Calu3 (cell line): Measurements from ENCODE around the gene DAD1. TPM values are rescaled to one million over a fixed set of nuclear protein-coding genes. Genes with fewer than 3 reads are reported as not detected.
"Not testable (repeated sequence)": the region's sequence is repeated elsewhere in the genome, so short reads cannot be mapped to it uniquely, and the experiment has no call there.

Experiments
- BruUV-seq: library from RNA; stranded (reverse); fragments of 400-500 nt; replicated peaks from 2 replicates; lab custom pipeline; 2021; lab: Mats Ljungman, UMichigan
- CTCF ChIA-PET: fragments of 300-600 bp; sonication (Branson Sonifier 250); formaldehyde crosslinking; loops from one replicate; lab custom pipeline; 2022; ENCODE audit warnings: antibody characterized with exemption; lab: Charles Lee
- DNase-seq: peaks from one replicate; pipeline ENCODE4 v3.0.0; 2022
- H3K27ac Mint-ChIP-seq: one replicate; pipeline ENCODE4 v1.8.0; 2022; ENCODE audit warnings: mixed read lengths; ENCODE audit not compliant: unreplicated experiment
- H3K27me3 Mint-ChIP-seq: one replicate; pipeline ENCODE4 v1.8.0; 2022; ENCODE audit warnings: mixed read lengths; ENCODE audit not compliant: unreplicated experiment
- H3K36me3 Mint-ChIP-seq: one replicate; pipeline ENCODE4 v1.8.0; 2022; ENCODE audit warnings: mild to moderate bottlenecking, moderate library complexity, mixed read lengths; ENCODE audit not compliant: insufficient read depth, unreplicated experiment
- H3K4me1 Mint-ChIP-seq: one replicate; pipeline ENCODE4 v1.8.0; 2022; ENCODE audit warnings: mild to moderate bottlenecking, low read depth, mixed read lengths; ENCODE audit not compliant: unreplicated experiment
- H3K4me3 Mint-ChIP-seq: one replicate; pipeline ENCODE4 v1.8.0; 2022; ENCODE audit warnings: mild to moderate bottlenecking, low read depth, moderate library complexity, mixed read lengths; ENCODE audit not compliant: unreplicated experiment
- H3K9me3 Mint-ChIP-seq: one replicate; pipeline ENCODE4 v1.8.0; 2022; ENCODE audit warnings: low read depth, mixed read lengths; ENCODE audit not compliant: unreplicated experiment
- intact Hi-C: fragments of 100-400 bp; cut with micrococcal nuclease; formaldehyde crosslinking; loops from one replicate; pipeline ENCODE4 v1.10.0; 2022; ENCODE audit not compliant: unreplicated experiment
- total RNA-seq: library from RNA; stranded (reverse); gene quantifications from 2 replicates; pipeline ENCODE4 v1.2.3, GENCODE V29; 2022
- TF ChIP-seq, protein P1 (sequence below): fragments of 200-600 bp; IDR thresholded peaks from one replicate; pipeline ENCODE4 v1.8.0; 2022; ENCODE audit warnings: antibody characterized with exemption; ENCODE audit not compliant: unreplicated experiment

DAD1 gene
- total RNA-seq, 1 experiment from 2014 or later = 197 TPM

DNA sequence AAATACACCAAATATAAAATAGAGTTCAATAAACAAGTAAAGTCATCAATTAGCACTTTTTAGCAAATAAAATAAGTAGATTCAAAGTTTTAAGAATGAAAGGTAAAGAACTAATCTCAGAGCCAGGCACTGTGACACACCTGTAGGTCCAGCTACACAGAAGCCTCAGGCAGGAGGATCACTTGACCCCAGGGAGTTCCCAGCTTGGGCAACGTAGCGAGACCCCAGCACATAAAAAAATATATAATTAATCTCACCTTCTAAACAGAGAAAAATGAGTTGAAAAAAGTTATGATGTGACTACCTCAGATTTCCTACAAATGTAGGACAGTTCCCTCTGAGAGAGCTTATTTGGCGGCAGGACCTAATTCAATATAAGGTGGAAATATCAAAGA, 19.3 kb downstream of the DAD1 start:
- Mint-ChIP-seq H3K36me3 (peaks cover 48% of the 10 kb centered on the region), H3K27ac (no peak overlapping the region), H3K4me1 (peaks cover 31% of the 10 kb centered on the region), H3K4me3 (no peak overlapping the region), H3K9me3 (no peaks in the 10 kb centered on the region), H3K27me3 (no peaks in the 10 kb centered on the region)
- CTCF ChIA-PET = interaction anchor here (0.6 to 1.8 kb wide), 13 partner anchors 9 to 253 kb away, joined by 3 to 32 read pairs (median 7); partner anchors contain the start of genes DAD1 and OXA1L
- no TSS peak for BruUV-seq
- TF ChIP-seq, protein P1, sequence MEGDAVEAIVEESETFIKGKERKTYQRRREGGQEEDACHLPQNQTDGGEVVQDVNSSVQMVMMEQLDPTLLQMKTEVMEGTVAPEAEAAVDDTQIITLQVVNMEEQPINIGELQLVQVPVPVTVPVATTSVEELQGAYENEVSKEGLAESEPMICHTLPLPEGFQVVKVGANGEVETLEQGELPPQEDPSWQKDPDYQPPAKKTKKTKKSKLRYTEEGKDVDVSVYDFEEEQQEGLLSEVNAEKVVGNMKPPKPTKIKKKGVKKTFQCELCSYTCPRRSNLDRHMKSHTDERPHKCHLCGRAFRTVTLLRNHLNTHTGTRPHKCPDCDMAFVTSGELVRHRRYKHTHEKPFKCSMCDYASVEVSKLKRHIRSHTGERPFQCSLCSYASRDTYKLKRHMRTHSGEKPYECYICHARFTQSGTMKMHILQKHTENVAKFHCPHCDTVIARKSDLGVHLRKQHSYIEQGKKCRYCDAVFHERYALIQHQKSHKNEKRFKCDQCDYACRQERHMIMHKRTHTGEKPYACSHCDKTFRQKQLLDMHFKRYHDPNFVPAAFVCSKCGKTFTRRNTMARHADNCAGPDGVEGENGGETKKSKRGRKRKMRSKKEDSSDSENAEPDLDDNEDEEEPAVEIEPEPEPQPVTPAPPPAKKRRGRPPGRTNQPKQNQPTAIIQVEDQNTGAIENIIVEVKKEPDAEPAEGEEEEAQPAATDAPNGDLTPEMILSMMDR = no peak
- intact Hi-C loops = loop anchor here (1.0 to 5.0 kb wide), 4 partner anchors 75 to 198 kb away; partner anchors contain the start of genes OR6J1 and OXA1L
- DNase-seq = no peak

DNA sequence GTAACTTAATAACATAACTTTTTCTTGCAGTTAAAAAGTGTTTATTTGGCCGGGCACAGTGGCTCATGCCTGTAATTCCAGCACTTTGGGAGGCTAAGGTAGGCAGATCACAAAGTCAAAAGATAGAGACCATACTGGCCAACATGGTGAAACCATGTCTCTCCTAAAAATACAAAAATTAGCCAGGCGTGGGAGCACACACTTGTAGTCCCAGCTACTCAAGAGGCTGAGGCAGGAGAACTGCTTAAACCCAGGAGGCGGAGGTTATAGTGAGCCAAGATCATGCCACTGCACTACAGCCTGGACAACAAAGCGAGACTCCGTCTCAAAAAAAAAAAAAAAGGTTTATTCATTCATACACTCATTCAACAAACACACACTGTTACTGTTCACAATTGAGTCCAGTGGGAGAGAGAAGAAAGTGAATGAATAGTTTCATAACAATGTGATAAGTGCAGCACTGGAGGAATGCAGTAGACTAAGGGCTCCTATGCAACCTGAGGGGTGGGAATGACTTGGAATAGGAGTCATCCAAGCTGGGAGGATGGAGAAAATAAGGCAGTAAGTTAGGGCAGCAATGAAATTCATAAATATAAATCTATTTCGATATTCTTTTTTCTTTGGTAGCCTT, 19.8 kb downstream of the DAD1 start:
- DNase-seq = no peak
- intact Hi-C loops = no loop called here
- no peaks in the 10 kb centered on the region for H3K27me3 Mint-ChIP-seq
- no peak overlapping the region for H3K4me3 Mint-ChIP-seq
- BruUV-seq = no TSS peak
- TF ChIP-seq, protein P1 = no peak
- peaks cover 47% of the 10 kb centered on the region for H3K36me3 Mint-ChIP-seq
- CTCF ChIA-PET = interaction anchor here (0.6 to 1.8 kb wide), 5 partner anchors 9 to 197 kb away, joined by 3 to 32 read pairs (median 7); partner anchors contain the start of gene OXA1L
- no peaks in the 10 kb centered on the region for H3K9me3 Mint-ChIP-seq
- peaks cover 36% of the 10 kb centered on the region for H3K4me1 Mint-ChIP-seq
- H3K27ac Mint-ChIP-seq = no peak overlapping the region

DNA sequence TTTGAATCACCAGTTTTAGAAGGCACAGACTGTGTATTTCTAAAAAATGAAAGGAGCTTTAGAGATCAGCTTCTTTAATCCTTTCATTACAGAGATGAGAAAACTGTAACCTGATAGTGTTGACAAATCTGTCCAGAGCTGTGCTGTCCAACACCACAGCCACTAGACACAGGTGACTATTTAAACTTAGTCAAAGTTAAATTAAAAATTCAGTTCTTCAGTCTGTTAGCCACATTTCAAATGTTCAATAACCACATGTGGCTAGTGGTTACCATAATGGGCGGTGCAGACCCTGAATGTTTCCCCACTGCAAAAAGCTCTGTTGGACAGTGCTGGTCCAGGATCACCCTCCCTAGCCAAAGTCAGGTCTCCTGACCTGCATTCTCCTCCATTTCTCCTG, 21.6 kb downstream of the DAD1 start:
- Mint-ChIP-seq H3K27me3 (no peaks in the 10 kb centered on the region), H3K4me1 (peaks cover 29% of the 10 kb centered on the region), H3K27ac (no peak overlapping the region), H3K9me3 (no peaks in the 10 kb centered on the region), H3K4me3 (no peak overlapping the region), H3K36me3 (peaks cover 39% of the 10 kb centered on the region)
- DNase-seq = no peak
- CTCF ChIA-PET = interaction anchor here (1.1 kb wide), 1 partner anchor 86 kb away, joined by 4 read pairs; no protein-coding TSS in a partner anchor
- BruUV-seq = no TSS peak
- TF ChIP-seq, protein P1 = no peak
- intact Hi-C loops = no loop called here

DNA sequence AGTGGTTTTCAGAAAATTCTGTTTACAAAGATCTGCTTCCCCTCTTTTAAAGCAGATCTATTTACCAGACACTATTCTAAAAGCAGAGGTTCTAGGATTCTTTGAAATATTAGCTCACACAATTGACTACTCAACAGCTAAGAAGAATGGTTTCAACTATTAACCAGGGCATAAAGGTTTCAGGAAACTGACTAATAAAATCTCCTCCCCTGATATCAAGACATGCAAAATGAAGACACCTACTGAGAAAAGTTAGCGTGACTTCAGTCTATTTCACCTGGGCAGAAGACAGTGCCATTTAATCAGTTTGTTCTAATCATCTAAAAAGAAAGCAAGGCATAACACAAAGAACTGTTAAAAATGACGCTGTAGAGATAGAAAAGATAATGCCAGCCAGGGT, 22.2 kb downstream of the DAD1 start:
- H3K9me3 Mint-ChIP-seq = no peaks in the 10 kb centered on the region
- TF ChIP-seq, protein P1 = no peak
- no peak for DNase-seq
- intact Hi-C loops = no loop called here
- H3K4me3 Mint-ChIP-seq = no peak overlapping the region
- BruUV-seq = no TSS peak
- CTCF ChIA-PET = interaction anchor here (1.1 kb wide), 1 partner anchor 86 kb away, joined by 4 read pairs; no protein-coding TSS in a partner anchor
- peaks cover 29% of the 10 kb centered on the region for H3K4me1 Mint-ChIP-seq
- H3K36me3 Mint-ChIP-seq = peaks cover 33% of the 10 kb centered on the region
- no peaks in the 10 kb centered on the region for H3K27me3 Mint-ChIP-seq
- H3K27ac Mint-ChIP-seq = no peak overlapping the region

DNA sequence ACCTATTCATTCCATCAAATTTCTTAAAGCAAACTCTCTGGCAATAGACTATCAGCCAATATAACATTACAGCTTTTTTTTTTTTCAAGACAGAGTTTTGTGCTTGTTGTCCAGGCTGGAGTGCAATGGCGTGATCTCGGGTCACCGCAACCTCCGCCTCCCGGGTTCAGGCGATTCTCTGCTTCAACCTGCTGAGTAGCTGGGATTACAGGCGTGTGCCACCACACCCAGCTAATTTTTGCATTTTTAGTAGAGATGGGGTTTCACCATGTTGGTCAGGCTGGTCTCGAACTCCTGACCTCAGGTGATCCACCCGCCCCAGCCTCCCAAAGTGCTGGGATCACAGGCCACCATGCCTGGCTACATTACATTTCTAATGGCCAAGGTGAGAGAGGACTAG, 22.8 kb downstream of the DAD1 start:
- H3K4me3 Mint-ChIP-seq, H3K27me3 Mint-ChIP-seq, DNase-seq, intact Hi-C loops, BruUV-seq, H3K27ac Mint-ChIP-seq, H3K9me3 Mint-ChIP-seq: not testable (repeated sequence)
- Mint-ChIP-seq H3K36me3 (peaks cover 37% of the 10 kb centered on the region), H3K4me1 (peaks cover 35% of the 10 kb centered on the region)
- CTCF ChIA-PET = interaction anchor here (1.1 kb wide), 1 partner anchor 87 kb away, joined by 4 read pairs; no protein-coding TSS in a partner anchor
